Adrenal gland (tissue), 5 donors: ENCODE data around the gene SOWAHA.

ENCODE experiments used
- CTCF ChIP-seq, 6 experiments: fragments of 450-650 bp in 4 of 6; fragments of 200-600 bp in 2 of 6; sonication (generic) in 1 of 6; IDR thresholded peaks; 1 replicate in 5 of 6; 2 replicates in 1 of 6; pipeline versions ENCODE4 v1.5.1 to v1.8.0; 2016 to 2021; ENCODE audit warnings: antibody characterized with exemption in 6 of 6, mild to moderate bottlenecking in 2 of 6, moderate library complexity in 1 of 6
- POLR2A ChIP-seq, 2 donors: fragments of 450-650 bp; IDR thresholded peaks; one replicate each; pipeline ENCODE4 v1.6.1; 2017; ENCODE audit warnings: antibody characterized with exemption in 2 of 2, mild to moderate bottlenecking in 2 of 2, moderate library complexity in 1 of 2
- donor health status: DM: no; HTN: no; CAD: no.

- TF ChIP-seq CTCF (IDR thresholded peaks at IDR 0.05): no peak
- TF ChIP-seq POLR2A (IDR thresholded peaks at IDR 0.05): no peak
Observed at GRCh38 chr5:132788990-132789886, 23.9 kb upstream of the SOWAHA start.
